Retinal pigment epithelial cell (primary cell): ENCODE data around the gene NUDCD3.

Source experiments
- DNase-seq: peaks from one replicate; pipeline ENCODE4 v3.0.0-alpha.2; 2010; ENCODE audit warnings: low read depth
- H3K4me3 ChIP-seq: 2 replicates; pipeline ENCODE4 v1.5.1; 2011; ENCODE audit warnings: mild to moderate bottlenecking, low read length, control low read depth, moderate library complexity
- TF ChIP-seq, protein P1 (sequence below): conservative IDR thresholded peaks from 2 replicates; pipeline ENCODE4 v1.5.1; 2011; ENCODE audit warnings: low read depth, low read length, control low read depth, inconsistent platforms

NUDCD3 gene

DNA sequence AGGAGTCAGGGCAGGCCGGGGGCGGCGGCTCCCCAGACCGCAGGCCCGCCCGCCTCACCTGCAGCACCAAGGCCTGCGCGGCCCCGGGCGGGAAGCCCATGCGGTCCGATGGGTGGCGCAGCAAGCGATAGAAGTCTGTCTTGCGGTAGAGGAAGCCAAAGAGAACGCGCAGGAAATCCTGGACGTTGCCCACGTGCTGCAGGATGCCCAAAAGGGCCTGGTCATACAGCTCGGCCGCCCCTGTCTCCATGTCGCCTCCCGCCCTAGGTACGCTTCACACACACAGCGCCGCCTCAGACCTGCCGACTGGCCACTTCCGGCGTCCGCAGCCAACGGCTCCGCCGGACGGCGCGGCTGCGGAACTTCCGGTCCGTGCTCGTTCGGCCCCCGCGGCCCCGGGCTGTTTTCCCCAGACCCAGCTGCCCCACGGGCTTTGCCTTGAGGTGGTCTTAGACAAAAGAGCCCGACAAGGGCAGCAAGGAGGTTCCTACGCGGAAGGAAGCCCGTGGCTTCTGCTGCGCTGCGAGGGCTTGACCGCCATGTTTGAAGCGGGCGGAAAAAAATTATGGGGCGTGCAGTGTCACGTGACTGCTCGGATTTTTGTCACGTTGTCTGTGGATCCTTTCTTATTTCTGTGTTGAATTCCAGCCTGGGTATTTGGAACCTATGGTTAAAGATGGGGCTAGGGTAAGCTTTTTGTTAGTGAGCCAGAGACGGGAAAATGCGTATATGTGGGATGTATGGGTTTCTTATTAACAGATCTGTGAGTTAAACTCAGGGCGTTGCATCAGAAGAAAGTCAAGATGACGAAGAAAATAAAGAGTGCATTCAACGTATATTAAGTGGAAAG, at the start of gene NUDCD3:
NUDCD3 (minus strand) TSS at position 308 of the 850 bp plus-strand sequence; CDS start at position 250, 58 bp downstream.
- peak; percentile 42 for DNase-seq
- peak within 1 kb of the TSS; percentile 86 for H3K4me3 ChIP-seq
- TF ChIP-seq, protein P1, sequence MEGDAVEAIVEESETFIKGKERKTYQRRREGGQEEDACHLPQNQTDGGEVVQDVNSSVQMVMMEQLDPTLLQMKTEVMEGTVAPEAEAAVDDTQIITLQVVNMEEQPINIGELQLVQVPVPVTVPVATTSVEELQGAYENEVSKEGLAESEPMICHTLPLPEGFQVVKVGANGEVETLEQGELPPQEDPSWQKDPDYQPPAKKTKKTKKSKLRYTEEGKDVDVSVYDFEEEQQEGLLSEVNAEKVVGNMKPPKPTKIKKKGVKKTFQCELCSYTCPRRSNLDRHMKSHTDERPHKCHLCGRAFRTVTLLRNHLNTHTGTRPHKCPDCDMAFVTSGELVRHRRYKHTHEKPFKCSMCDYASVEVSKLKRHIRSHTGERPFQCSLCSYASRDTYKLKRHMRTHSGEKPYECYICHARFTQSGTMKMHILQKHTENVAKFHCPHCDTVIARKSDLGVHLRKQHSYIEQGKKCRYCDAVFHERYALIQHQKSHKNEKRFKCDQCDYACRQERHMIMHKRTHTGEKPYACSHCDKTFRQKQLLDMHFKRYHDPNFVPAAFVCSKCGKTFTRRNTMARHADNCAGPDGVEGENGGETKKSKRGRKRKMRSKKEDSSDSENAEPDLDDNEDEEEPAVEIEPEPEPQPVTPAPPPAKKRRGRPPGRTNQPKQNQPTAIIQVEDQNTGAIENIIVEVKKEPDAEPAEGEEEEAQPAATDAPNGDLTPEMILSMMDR, result peak; percentile 28

DNA sequence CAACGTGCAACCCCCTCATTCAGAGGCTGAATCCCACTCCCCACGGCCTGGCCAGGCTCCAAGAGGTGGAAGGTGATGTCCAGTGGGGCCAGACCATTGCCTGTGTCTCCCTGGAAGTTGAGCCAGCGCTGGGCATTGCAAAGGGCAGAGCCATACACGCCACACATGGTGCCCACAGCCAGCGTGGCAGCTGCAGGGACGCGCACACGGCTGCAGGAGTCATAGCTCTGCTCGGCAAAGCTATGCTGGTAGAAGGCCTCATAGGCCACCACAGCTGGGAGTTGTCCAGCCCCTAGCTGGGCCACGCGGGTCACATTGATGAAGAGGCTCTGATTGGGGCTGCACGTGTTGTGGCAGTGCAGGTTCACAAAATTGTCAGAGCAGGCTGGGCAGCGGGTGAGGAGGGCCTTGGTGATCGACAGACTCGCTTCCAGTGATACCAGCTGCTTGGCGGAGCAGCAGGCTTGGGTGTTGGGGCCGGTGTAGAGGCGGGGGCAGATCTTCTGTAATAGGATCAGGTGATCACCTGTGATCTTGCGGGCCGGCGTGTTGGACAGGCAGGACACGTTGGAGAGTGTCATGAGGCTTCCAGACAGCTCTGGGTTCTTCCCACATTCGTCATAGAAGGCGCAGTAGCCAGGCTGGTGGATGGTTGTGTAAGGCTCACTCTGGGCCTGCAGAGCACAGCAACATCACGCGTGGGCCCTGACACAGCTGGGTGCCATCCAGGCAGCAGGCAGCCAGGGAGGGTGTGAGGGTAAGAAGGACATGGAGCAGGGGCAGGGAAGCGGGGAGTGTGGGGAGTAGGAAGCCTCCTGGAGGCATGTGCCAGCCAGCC, 49.4 kb upstream of the NUDCD3 start:
- no peak overlapping the region for H3K4me3 ChIP-seq
- TF ChIP-seq, protein P1, result no peak
- no peak for DNase-seq

DNA sequence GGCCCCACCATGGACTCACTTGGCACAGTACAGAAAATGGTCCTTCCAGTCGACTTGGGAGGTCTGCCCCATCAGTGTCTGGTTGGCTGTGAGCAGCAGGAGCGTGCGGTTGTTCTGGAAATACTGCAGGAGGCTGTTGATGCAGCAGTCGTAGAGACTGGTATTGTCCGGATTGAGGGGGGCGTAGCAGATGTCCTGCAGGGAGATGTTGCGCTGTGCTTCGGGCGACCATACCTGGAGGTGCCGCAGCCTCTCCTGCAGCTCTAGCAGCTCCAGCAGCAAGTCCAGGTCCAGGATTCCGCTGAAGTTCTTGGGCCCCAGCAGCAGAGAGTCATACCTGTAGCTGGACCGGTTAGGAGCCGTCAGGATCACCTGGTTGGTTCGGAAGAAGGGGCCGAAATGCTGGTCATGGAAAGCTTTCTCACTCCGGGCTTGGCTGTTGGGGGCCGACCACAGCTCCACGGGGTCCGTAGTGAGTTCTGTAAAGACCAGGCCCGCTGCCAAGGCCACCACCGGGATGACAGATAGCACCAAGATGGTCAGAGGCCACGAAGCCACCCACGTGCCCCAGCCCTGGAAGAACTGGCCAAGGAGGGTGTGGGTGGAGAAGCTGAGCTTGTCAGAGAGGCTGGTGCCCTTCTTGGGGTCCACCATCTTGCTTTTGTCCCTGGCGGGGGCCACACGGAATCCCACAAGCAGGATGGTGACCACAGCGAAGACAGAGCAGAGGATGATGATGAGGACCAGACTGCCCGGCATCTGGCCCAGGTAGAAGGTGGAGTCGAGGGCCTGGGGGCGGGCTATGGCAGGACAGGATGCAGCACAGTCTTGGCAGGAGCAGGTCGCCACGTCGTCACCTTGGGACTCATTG, 48.6 kb upstream of the NUDCD3 start:
- TF ChIP-seq, protein P1, result no peak
- DNase-seq, result no peak
- H3K4me3 ChIP-seq, result no peak overlapping the region

DNA sequence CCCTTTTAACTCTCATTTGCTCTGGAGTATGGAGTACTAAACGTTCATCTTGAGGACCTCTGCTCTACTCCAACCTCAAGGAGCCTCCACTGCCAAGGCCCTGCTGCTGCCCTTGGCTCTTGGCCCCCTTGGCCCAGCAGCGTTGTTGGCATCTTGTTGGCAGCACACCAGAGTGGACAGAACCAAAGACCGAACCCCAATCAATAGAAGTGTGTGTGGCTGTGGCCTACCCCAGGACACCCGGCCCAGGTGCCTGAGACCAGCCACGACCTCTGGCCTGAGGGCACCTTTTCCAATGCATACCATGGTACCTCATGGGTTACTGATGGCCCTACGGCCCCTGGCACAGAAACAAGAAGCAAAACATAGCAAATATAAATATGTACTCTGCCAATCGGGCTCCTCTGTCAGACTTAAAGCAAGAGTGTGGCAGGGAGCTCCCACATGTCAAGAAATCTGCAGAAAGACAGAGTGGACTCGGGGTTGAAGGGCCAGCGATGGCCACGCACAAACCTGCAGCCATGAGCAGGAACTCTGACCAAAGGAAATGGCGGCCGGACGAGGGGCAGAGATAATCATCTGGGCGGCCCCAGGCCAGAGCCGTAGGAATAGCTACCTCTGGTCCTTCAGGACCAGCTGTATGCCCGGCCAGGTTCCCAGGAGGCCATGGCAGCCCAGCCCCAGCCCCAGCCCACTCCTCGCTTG, 47.8 kb upstream of the NUDCD3 start:
- no peak for DNase-seq
- TF ChIP-seq, protein P1, result no peak
- no peak overlapping the region for H3K4me3 ChIP-seq

DNA sequence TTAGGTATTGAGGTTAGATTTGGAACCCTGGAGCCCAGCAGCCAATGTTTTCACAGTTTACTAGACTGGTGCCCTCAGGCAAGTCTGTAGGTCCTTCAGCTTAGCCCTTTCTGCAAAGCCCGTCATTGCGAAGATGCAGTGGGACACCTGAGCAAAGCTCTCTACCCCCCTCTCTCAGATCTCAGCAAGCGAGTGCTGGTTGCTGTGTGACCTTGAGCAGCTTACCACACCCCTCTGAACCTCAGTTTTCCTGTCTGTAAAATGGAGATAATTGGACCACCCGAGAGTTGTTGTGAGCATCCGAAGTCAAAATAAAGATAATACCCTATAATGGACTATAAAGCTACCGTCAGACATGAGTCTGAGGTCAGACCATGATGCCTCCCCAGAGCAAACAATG, 47.0 kb upstream of the NUDCD3 start:
- DNase-seq, result no peak
- H3K4me3 ChIP-seq, result no peak overlapping the region
- TF ChIP-seq, protein P1, result no peak

DNA sequence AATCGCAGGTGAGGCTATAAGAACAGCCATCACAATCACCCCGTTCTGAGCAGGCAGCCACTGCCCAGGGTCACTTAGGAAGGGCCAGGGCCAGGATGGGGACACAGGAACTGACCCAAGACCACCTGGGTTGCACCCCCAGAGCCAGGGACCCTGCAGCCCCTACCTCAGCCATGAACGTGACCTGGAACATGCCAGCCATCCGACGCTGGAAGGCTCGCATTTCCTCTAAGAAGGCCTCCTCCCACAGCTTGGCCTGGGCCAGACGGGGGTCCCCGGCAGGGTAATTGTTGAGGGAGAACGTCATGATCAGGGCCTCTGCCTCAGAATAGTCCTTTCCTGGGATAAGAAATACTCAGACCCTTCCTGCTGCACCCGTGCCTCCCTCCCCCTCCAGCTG, 45.6 kb upstream of the NUDCD3 start:
- no peak overlapping the region for H3K4me3 ChIP-seq
- no peak for DNase-seq
- TF ChIP-seq, protein P1, result no peak
